GM18499 (cell line): ENCODE results near the gene PLEKHM1.
"Not testable (repeated sequence)": the region's sequence is repeated elsewhere in the genome, so short reads cannot be mapped to it uniquely, and the experiment has no call there.

Source experiments
- ATAC-seq: cut with Tn5 transposase; IDR thresholded peaks from one replicate; pipeline ENCODE4 v1.9.1; 2021; ENCODE audit warnings: moderate number of reproducible peaks; ENCODE audit not compliant: insufficient read depth, unreplicated experiment

Gene PLEKHM1

GRCh38 chr17:45444301-45444700, 46.2 kb downstream of the PLEKHM1 start:
- ATAC-seq, result not testable (repeated sequence)

- not testable (repeated sequence) for ATAC-seq
These were observed 46.9 kb downstream of the PLEKHM1 start for GRCh38 chr17:45443371-45444260.

- ATAC-seq, result no peak
These were observed 48.8 kb downstream of the PLEKHM1 start for GRCh38 chr17:45441526-45442310.

- ATAC-seq, result not testable (repeated sequence)
These were observed 49.5 kb downstream of the PLEKHM1 start for GRCh38 chr17:45440839-45441515.

- ATAC-seq, result no peak
These were observed 50.3 kb downstream of the PLEKHM1 start for GRCh38 chr17:45440161-45440778.

- no peak for ATAC-seq
These were observed 51.5 kb downstream of the PLEKHM1 start for GRCh38 chr17:45438931-45439610.

GRCh38 chr17:45437465-45438283, 52.8 kb downstream of the PLEKHM1 start:
- no peak for ATAC-seq

- ATAC-seq, result no peak
These were observed 53.7 kb downstream of the PLEKHM1 start for GRCh38 chr17:45436625-45437464.

GRCh38 chr17:45436161-45436560, 54.4 kb downstream of the PLEKHM1 start:
- no peak for ATAC-seq

GRCh38 chr17:45435481-45435880, 55.0 kb downstream of the PLEKHM1 start:
- no peak for ATAC-seq

- ATAC-seq, result no peak
These were observed 57.4 kb downstream of the PLEKHM1 start for GRCh38 chr17:45433159-45433535.

GRCh38 chr17:45432405-45433158, 57.9 kb downstream of the PLEKHM1 start, which contains the start of gene ARHGAP27:
TSS of gene ARHGAP27 (minus strand) at chr17:45432870. CDS start at chr17:45430279, 2,591 bp downstream.
- no peak for ATAC-seq

- no peak for ATAC-seq
These were observed 58.8 kb downstream of the PLEKHM1 start for GRCh38 chr17:45431531-45432404.

GRCh38 chr17:45430738-45431530, 59.6 kb downstream of the PLEKHM1 start:
- ATAC-seq, result no peak

- no peak for ATAC-seq
These were observed 60.3 kb downstream of the PLEKHM1 start for GRCh38 chr17:45430006-45430737.
